Measurements from ENCODE around the gene CERS6.

Gene CERS6

GRCh38 chr2:168710754-168711467 lies 254.8 kb downstream of the CERS6 start:
- DNase-seq (ENCODE audit: low read depth in 2 of 2): no peak
- no peak overlapping the region for H3K4me3 ChIP-seq (replicated peaks in 1 of 2; ENCODE audit: low read depth in 2 of 2, low read length in 2 of 2)
- TF ChIP-seq CTCF (IDR thresholded peaks at IDR 0.05; ENCODE audit: low read depth, low read length): no peak

- TF ChIP-seq CTCF (IDR thresholded peaks at IDR 0.05; ENCODE audit: low read depth, low read length): peak; percentile 14
- DNase-seq (ENCODE audit: low read depth in 2 of 2): no peak
- no peak overlapping the region for H3K4me3 ChIP-seq (replicated peaks in 1 of 2; ENCODE audit: low read depth in 2 of 2, low read length in 2 of 2)
Observed at GRCh38 chr2:168712053-168712452, 256.0 kb downstream of the CERS6 start.

- no peak overlapping the region for H3K4me3 ChIP-seq (replicated peaks in 1 of 2; ENCODE audit: low read depth in 2 of 2, low read length in 2 of 2)
- no peak for DNase-seq (ENCODE audit: low read depth in 2 of 2)
- no peak for TF ChIP-seq CTCF (IDR thresholded peaks at IDR 0.05; ENCODE audit: low read depth, low read length)
Observed at GRCh38 chr2:168713325-168713724, 257.3 kb downstream of the CERS6 start.

- no peak for TF ChIP-seq CTCF (IDR thresholded peaks at IDR 0.05; ENCODE audit: low read depth, low read length)
- DNase-seq (ENCODE audit: low read depth in 2 of 2): no peak
Observed at GRCh38 chr2:168715849-168716248, 259.8 kb downstream of the CERS6 start.

GRCh38 chr2:168716839-168717238 lies 260.8 kb downstream of the CERS6 start:
- no peak overlapping the region for H3K4me3 ChIP-seq (replicated peaks in 1 of 2; ENCODE audit: low read depth in 2 of 2, low read length in 2 of 2)
- TF ChIP-seq CTCF (IDR thresholded peaks at IDR 0.05; ENCODE audit: low read depth, low read length): no peak
- DNase-seq (ENCODE audit: low read depth in 2 of 2): no peak

More at GRCh38 chr2:168715849-168716248, 259.8 kb downstream of the CERS6 start:
- H3K4me3 ChIP-seq (replicated peaks in 1 of 2; ENCODE audit: low read depth in 2 of 2, low read length in 2 of 2): no peak overlapping the region

- no peak for TF ChIP-seq CTCF (IDR thresholded peaks at IDR 0.05; ENCODE audit: low read depth, low read length)
- DNase-seq (ENCODE audit: low read depth in 2 of 2): no peak
- H3K4me3 ChIP-seq (replicated peaks in 1 of 2; ENCODE audit: low read depth in 2 of 2, low read length in 2 of 2): no peak overlapping the region
Observed at GRCh38 chr2:168717790-168718502, 261.9 kb downstream of the CERS6 start.

All from cardiac fibroblast (primary cell).